ENCODE measurements around the gene PLEKHG3. TPM values are rescaled to one million over a fixed set of nuclear protein-coding genes. Genes with fewer than 3 reads are reported as not detected.

The PLEKHG3 gene
- total RNA-seq, 1 donor from 2014 or later = 26.7 TPM

GRCh38 chr14:64725261-64725815, 21.1 kb downstream of the PLEKHG3 start:
- intact Hi-C loops (cut with micrococcal nuclease) = no loop called here

GRCh38 chr14:64725879-64726584, 21.8 kb downstream of the PLEKHG3 start:
- intact Hi-C loops (cut with micrococcal nuclease) = no loop called here

- intact Hi-C loops (cut with micrococcal nuclease) = no loop called here
Observed at GRCh38 chr14:64726585-64726890, 22.3 kb downstream of the PLEKHG3 start.

- intact Hi-C loops (cut with micrococcal nuclease) = no loop called here
Observed at GRCh38 chr14:64727551-64728071, 23.4 kb downstream of the PLEKHG3 start.

GRCh38 chr14:64728106-64728505, 23.9 kb downstream of the PLEKHG3 start:
- intact Hi-C loops (cut with micrococcal nuclease) = no loop called here

- intact Hi-C loops (cut with micrococcal nuclease) = no loop called here
Observed at GRCh38 chr14:64728856-64729255, 24.6 kb downstream of the PLEKHG3 start.

GRCh38 chr14:64729386-64730060, 25.3 kb downstream of the PLEKHG3 start:
- intact Hi-C loops (cut with micrococcal nuclease) = no loop called here

- intact Hi-C loops (cut with micrococcal nuclease) = no loop called here
Observed at GRCh38 chr14:64730061-64730440, 25.8 kb downstream of the PLEKHG3 start.

- intact Hi-C loops (cut with micrococcal nuclease) = no loop called here
Observed at GRCh38 chr14:64730681-64731080, 26.5 kb downstream of the PLEKHG3 start.

GRCh38 chr14:64731141-64731581, 26.9 kb downstream of the PLEKHG3 start:
- intact Hi-C loops (cut with micrococcal nuclease) = no loop called here

GRCh38 chr14:64732066-64732465, 27.8 kb downstream of the PLEKHG3 start:
- intact Hi-C loops (cut with micrococcal nuclease) = no loop called here

- intact Hi-C loops (cut with micrococcal nuclease) = no loop called here
Observed at GRCh38 chr14:64732536-64733120, 28.4 kb downstream of the PLEKHG3 start.

- intact Hi-C loops (cut with micrococcal nuclease) = no loop called here
Observed at GRCh38 chr14:64733321-64733720, 29.1 kb downstream of the PLEKHG3 start.

- intact Hi-C loops (cut with micrococcal nuclease) = no loop called here
Observed at GRCh38 chr14:64733899-64734298, 29.7 kb downstream of the PLEKHG3 start.

- intact Hi-C loops (cut with micrococcal nuclease) = no loop called here
Observed at GRCh38 chr14:64734990-64735389, 30.8 kb downstream of the PLEKHG3 start.

GRCh38 chr14:64736271-64737169, 32.3 kb downstream of the PLEKHG3 start:
- intact Hi-C loops (cut with micrococcal nuclease) = no loop called here

- intact Hi-C loops (cut with micrococcal nuclease) = no loop called here
Observed at GRCh38 chr14:64737391-64738280, 33.4 kb downstream of the PLEKHG3 start.

- intact Hi-C loops (cut with micrococcal nuclease) = no loop called here
Observed at GRCh38 chr14:64738281-64738804, 34.1 kb downstream of the PLEKHG3 start.

GRCh38 chr14:64741200-64741599, 37.0 kb downstream of the PLEKHG3 start:
- intact Hi-C loops (cut with micrococcal nuclease) = no loop called here

GRCh38 chr14:64741961-64742360, 37.7 kb downstream of the PLEKHG3 start:
- intact Hi-C loops (cut with micrococcal nuclease) = no loop called here
